HCT116 (cell line): Measurements from ENCODE around the gene WDR74.

Experiments used
- CTCF ChIP-seq, 3 experiments: fragments of 200-600 bp in 1 of 3; sonication (generic) in 1 of 3; IDR thresholded peaks in 2 of 3; conservative IDR thresholded peaks in 1 of 3; 2 replicates each; pipeline ENCODE4 v1.5.1; 2012 to 2017; ENCODE audit warnings: low read depth in 2 of 3, low read length in 2 of 3, antibody characterized with exemption in 1 of 3, borderline replicate concordance in 1 of 3, control low read depth in 1 of 3, mild to moderate bottlenecking in 1 of 3, mixed read lengths in 1 of 3, mixed run types in 1 of 3, moderate library complexity in 1 of 3; ENCODE audit not compliant: insufficient read depth in 1 of 3
- MAX ChIP-seq: IDR thresholded peaks from 2 replicates; pipeline ENCODE4 v1.6.1; 2012

- TF ChIP-seq MAX = no peak
- peak in 2 of 3 experiments; percentile 15 to 38; a peak in 2 of 6 replicates for TF ChIP-seq CTCF (IDR thresholded peaks at IDR 0.05 in 2 of 3, conservative IDR thresholded peaks at IDR 0.05 in 1 of 3; ENCODE audit: borderline replicate concordance in 1 of 3, insufficient read depth in 1 of 3, low read depth in 2 of 3, low read length in 2 of 3)
These were observed 50.4 kb downstream of the WDR74 start for GRCh38 chr11:62788991-62789390.
